HG03039 (cell line): ENCODE results near the gene PSMB3.

Experiments used
- ATAC-seq: cut with Tn5 transposase; IDR thresholded peaks from one replicate; pipeline ENCODE4 v1.9.1; 2021; ENCODE audit warnings: mild to moderate bottlenecking, moderate library complexity; ENCODE audit not compliant: unreplicated experiment

PSMB3 gene

GRCh38 chr17:38752308-38753070 is at the start of gene PSMB3:
PSMB3 (plus strand) TSS chr17:38752741; CDS start chr17:38752827, 86 bp downstream.
- peak; percentile 77 for ATAC-seq

GRCh38 chr17:38702916-38703741 is 49.4 kb upstream of the PSMB3 start:
- no peak for ATAC-seq

- ATAC-seq = no peak
Measured at GRCh38 chr17:38703742-38704605, 48.6 kb upstream of the PSMB3 start.

GRCh38 chr17:38704606-38705522 is 47.7 kb upstream of the PSMB3 start, which contains the start of gene MLLT6:
MLLT6 (plus strand) TSS chr17:38705273; CDS start chr17:38705633, 360 bp downstream.
- no peak for ATAC-seq

GRCh38 chr17:38705523-38705802 is 47.1 kb upstream of the PSMB3 start:
- ATAC-seq = no peak

- no peak for ATAC-seq
Measured at GRCh38 chr17:38705803-38706504, 46.6 kb upstream of the PSMB3 start.

GRCh38 chr17:38706505-38707216 is 45.9 kb upstream of the PSMB3 start:
- no peak for ATAC-seq

GRCh38 chr17:38707678-38708351 is 44.7 kb upstream of the PSMB3 start:
- no peak for ATAC-seq

- no peak for ATAC-seq
Measured at GRCh38 chr17:38709104-38709820, 43.3 kb upstream of the PSMB3 start.

- ATAC-seq = no peak
Measured at GRCh38 chr17:38709864-38710603, 42.5 kb upstream of the PSMB3 start.

GRCh38 chr17:38710604-38710962 is 42.0 kb upstream of the PSMB3 start:
- no peak for ATAC-seq

- ATAC-seq = no peak
Measured at GRCh38 chr17:38710985-38711384, 41.6 kb upstream of the PSMB3 start.

GRCh38 chr17:38711792-38712571 is 40.6 kb upstream of the PSMB3 start:
- no peak for ATAC-seq

GRCh38 chr17:38712593-38712992 is 39.9 kb upstream of the PSMB3 start:
- no peak for ATAC-seq

- ATAC-seq = no peak
Measured at GRCh38 chr17:38713456-38714075, 39.0 kb upstream of the PSMB3 start.
